ENCODE measurements around the gene ST6GALNAC4. TPM values are rescaled to one million over a fixed set of nuclear protein-coding genes. Genes with fewer than 3 reads are reported as not detected.

Gene ST6GALNAC4
- total and polyA plus RNA-seq, 8 donors: 20.7 to 89.9 (median 26.4) TPM

DNA sequence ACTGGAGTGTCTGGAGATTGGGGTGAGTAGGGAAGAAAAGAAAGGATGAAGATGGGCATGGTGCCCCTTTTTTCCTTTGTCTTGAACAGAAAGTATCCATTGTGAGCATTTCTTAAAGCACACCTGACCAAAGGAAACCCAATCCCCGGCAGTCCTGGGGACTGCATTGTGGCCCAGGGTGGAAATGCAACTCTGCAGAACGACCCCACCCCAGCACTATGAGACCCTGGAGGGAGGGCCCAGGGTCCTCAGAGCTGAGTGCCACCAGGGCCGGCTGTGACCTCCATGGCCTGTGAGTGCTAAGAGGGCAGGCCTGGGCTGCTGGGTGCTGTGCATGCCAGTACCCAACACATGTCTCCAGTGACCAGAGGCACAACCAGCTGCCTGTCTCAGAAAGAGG lies 45.4 kb upstream of the ST6GALNAC4 start:
- Histone ChIP-seq H3K4me1 (peaks cover 28 to 54% of the 10 kb centered on the region in 2 donors), H3K36me3 (no peaks in the 10 kb centered on the region), H3K27me3 (no peaks in the 10 kb centered on the region), H3K4me3 (no peak overlapping the region), H3K9me3 (no peaks in the 10 kb centered on the region), H3K27ac (no peak overlapping the region)
- DNase-seq (no peak), ATAC-seq (no peak)
- intact Hi-C loops (cut with DNase I): no loop called here
- TF ChIP-seq, protein P1, sequence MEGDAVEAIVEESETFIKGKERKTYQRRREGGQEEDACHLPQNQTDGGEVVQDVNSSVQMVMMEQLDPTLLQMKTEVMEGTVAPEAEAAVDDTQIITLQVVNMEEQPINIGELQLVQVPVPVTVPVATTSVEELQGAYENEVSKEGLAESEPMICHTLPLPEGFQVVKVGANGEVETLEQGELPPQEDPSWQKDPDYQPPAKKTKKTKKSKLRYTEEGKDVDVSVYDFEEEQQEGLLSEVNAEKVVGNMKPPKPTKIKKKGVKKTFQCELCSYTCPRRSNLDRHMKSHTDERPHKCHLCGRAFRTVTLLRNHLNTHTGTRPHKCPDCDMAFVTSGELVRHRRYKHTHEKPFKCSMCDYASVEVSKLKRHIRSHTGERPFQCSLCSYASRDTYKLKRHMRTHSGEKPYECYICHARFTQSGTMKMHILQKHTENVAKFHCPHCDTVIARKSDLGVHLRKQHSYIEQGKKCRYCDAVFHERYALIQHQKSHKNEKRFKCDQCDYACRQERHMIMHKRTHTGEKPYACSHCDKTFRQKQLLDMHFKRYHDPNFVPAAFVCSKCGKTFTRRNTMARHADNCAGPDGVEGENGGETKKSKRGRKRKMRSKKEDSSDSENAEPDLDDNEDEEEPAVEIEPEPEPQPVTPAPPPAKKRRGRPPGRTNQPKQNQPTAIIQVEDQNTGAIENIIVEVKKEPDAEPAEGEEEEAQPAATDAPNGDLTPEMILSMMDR (IDR thresholded peaks at IDR 0.05): no peak

DNA sequence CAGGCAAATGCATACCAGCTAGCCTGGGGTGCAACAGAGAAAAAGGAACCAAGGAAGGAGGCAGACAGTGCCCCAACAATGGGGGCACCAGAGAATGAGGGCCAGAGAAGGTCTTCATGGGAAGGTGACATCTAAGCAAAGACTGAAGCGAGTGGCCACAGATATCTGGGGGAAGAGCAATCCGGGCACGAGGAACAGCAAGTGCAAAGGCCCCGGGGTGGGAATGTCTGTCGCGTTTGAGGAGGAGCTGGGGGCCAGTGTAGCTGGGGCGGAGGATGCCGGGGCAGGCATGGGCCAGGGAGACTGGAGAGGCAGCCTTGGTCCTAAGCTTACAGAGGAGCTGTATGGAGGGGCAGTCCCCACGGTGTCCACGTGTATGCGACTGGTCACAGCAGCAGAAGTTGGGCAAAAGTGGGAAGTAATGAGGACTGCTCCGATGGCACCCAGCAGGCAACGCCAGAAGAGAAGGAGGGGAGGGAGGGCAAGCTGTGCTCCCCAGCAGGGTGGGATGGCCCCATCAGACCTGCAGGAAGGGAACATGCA lies 44.8 kb upstream of the ST6GALNAC4 start:
- Histone ChIP-seq H3K4me3 (no peak overlapping the region), H3K27ac (no peak overlapping the region), H3K36me3 (no peaks in the 10 kb centered on the region), H3K9me3 (no peaks in the 10 kb centered on the region), H3K27me3 (no peaks in the 10 kb centered on the region), H3K4me1 (peaks cover 24 to 48% of the 10 kb centered on the region in 2 donors)
- DNase-seq (no peak), ATAC-seq (no peak)
- TF ChIP-seq, protein P1 (IDR thresholded peaks at IDR 0.05): no peak
- intact Hi-C loops (cut with DNase I): no loop called here

DNA sequence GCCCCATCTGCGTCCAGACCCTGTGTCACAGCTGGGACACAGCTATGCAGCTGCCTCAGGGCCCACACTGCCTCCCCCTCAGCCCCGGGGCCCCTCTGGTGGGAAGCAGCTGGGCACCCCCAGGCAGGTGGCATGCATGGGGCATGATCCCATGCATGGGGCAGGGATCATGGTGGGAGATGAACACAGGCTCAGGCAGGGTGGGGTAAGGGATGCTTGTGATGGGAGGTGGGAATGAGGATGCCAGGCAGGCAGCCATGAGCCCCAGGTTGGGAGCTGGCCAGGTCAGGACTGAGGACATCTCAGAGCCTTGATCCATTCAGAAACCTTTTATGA lies 44.3 kb upstream of the ST6GALNAC4 start:
- intact Hi-C loops (cut with DNase I): no loop called here
- Histone ChIP-seq H3K9me3 (no peaks in the 10 kb centered on the region), H3K36me3 (no peaks in the 10 kb centered on the region), H3K27ac (peak overlapping the region in 1 of 2 donors; percentile 8), H3K4me1 (peaks cover 19 to 44% of the 10 kb centered on the region in 2 donors), H3K27me3 (no peaks in the 10 kb centered on the region), H3K4me3 (no peak overlapping the region)
- TF ChIP-seq, protein P1 (IDR thresholded peaks at IDR 0.05): no peak
- DNase-seq (no peak), ATAC-seq (no peak)

DNA sequence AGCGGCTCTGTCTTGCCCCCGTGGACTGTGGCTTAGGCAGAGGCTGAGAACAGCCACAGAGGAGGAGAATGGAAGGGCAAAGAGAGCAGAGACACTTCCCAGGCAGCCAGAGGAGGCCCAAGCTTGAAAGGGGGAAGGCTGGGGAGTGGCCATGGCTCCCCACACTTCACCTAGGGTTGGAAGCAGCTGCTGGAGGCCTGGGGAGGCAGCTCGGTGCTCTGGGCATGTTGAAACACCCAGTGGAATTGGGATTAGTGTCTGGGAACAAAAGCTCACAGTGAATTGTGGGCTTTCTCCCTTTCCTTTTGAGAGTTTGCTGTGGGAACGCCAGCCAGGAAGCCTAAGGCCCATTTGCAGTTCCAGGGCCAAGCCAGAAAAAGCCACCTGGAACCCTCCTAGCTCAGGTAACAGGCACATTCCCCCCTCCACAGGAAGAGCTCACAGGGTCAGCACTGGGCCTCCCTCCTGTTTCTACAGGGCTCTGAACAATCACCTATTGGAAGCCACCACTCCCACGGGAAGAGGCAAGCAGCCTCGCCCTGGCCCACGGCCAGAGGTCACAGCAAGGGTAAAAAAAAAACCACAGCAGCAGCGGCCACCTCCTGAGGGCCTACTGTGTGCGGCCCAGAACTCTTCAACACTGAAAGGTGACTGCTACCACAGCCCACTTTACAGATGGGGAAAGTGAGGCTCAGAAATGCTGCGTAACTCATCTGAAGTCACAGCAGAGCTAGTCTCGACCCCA lies 43.7 kb upstream of the ST6GALNAC4 start:
- intact Hi-C loops (cut with DNase I): no loop called here
- Histone ChIP-seq H3K9me3 (no peaks in the 10 kb centered on the region), H3K36me3 (no peaks in the 10 kb centered on the region), H3K27ac (peak overlapping the region; percentile 19 to 41), H3K27me3 (no peaks in the 10 kb centered on the region), H3K4me1 (peaks cover 18 to 44% of the 10 kb centered on the region in 2 donors), H3K4me3 (no peak overlapping the region)
- peak in 1 of 4 donors; percentile 30 for DNase-seq
- TF ChIP-seq, protein P1 (IDR thresholded peaks at IDR 0.05): no peak
- no peak for ATAC-seq

DNA sequence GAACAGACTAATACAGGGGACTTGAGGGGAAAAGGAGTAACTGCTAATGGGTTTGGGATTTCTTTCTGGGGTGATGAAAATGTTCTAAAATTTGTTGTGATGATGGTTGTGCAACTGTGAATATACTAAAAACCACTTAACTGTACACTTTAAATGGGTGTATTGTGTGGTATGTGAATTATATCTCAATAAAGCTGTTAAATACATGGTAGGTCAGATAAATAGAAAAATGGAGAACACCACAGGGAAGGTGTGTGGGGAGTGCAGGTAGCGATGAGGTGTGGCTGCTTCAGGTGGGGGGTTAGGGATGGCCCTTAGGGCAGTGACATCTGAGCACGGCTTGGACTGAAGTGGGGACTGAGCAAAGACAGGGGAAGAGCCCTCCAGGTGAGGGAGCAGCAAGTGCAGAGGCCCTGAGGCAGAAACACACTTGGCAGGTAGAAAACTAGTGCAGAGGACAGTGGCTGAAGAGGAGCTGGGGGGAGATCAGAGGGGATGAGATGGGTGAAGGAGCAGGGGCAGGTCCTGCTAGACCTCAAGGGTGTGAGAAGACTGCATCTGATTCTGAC lies 43.1 kb upstream of the ST6GALNAC4 start:
- no peak for ATAC-seq
- no peaks in the 10 kb centered on the region for H3K36me3 ChIP-seq
- peaks cover 17 to 44% of the 10 kb centered on the region in 2 donors for H3K4me1 ChIP-seq
- H3K4me3 ChIP-seq: no peak overlapping the region
- peak overlapping the region; percentile 19 to 41 for H3K27ac ChIP-seq
- TF ChIP-seq, protein P1 (IDR thresholded peaks at IDR 0.05): no peak
- no peaks in the 10 kb centered on the region for H3K9me3 ChIP-seq
- H3K27me3 ChIP-seq: no peaks in the 10 kb centered on the region
- intact Hi-C loops (cut with DNase I): no loop called here
- DNase-seq: no peak
